ENCODE results near the gene PIP5KL1. TPM values are rescaled to one million over a fixed set of nuclear protein-coding genes. Genes with fewer than 3 reads are reported as not detected.

The PIP5KL1 gene
- total RNA-seq, 1 experiment from 2014 or later: 3.9 TPM

DNA sequence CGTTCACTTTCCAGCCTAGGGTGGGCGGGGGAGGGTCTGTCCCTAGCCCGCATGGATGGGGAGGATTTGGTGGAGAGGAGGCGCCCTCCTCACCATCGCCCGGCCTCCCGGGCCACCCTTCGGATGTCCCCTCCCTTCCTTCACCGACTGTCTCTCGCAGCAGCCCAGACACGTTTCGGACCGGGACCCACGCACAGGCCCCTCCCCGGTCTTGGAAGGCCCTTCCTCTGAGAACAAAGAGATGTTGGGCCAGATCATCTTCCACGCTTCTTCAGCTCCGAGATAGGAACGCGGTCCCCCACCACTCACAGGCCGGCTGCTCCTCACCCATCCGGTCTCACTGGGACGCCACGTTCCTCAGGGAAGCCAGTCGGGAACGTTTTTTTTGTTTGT, 7.7 kb upstream of the PIP5KL1 start:
- no TSS peak for BruUV-seq (replicated peaks)
- intact Hi-C loops (cut with micrococcal nuclease; ENCODE audit: unreplicated experiment): no loop called here
- Histone ChIP-seq H3K27ac (ENCODE audit: low read depth, low read length, poor library complexity, severe bottlenecking) (peak overlapping the region; percentile 53), H3K9me3 (ENCODE audit: low read depth, low read length, poor library complexity, severe bottlenecking) (no peaks in the 10 kb centered on the region), H3K4me3 (ENCODE audit: low read depth, low read length, poor library complexity, severe bottlenecking) (peak overlapping the region; percentile 87), H3K36me3 (ENCODE audit: insufficient read depth, low read length, poor library complexity, severe bottlenecking) (peaks cover 22% of the 10 kb centered on the region), H3K4me1 (ENCODE audit: insufficient read depth, low read length, poor library complexity, severe bottlenecking) (peaks cover 13% of the 10 kb centered on the region), H3K27me3 (replicated peaks; ENCODE audit: insufficient read depth, low read depth, low read length, poor library complexity) (no peaks in the 10 kb centered on the region)
- TF ChIP-seq, protein P1, sequence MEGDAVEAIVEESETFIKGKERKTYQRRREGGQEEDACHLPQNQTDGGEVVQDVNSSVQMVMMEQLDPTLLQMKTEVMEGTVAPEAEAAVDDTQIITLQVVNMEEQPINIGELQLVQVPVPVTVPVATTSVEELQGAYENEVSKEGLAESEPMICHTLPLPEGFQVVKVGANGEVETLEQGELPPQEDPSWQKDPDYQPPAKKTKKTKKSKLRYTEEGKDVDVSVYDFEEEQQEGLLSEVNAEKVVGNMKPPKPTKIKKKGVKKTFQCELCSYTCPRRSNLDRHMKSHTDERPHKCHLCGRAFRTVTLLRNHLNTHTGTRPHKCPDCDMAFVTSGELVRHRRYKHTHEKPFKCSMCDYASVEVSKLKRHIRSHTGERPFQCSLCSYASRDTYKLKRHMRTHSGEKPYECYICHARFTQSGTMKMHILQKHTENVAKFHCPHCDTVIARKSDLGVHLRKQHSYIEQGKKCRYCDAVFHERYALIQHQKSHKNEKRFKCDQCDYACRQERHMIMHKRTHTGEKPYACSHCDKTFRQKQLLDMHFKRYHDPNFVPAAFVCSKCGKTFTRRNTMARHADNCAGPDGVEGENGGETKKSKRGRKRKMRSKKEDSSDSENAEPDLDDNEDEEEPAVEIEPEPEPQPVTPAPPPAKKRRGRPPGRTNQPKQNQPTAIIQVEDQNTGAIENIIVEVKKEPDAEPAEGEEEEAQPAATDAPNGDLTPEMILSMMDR (conservative IDR thresholded peaks at IDR 0.05; ENCODE audit: low read depth, low read length): no peak
- TF ChIP-seq EZH2 (IDR thresholded peaks at IDR 0.05; ENCODE audit: borderline replicate concordance, low read depth, low read length, poor library complexity, severe bottlenecking): no peak
- ChIA-PET POLR2A (ENCODE audit: low non-redundant PET) (no interaction called here), CTCF (no interaction called here)
- no peak for DNase-seq (ENCODE audit: low spot score)

DNA sequence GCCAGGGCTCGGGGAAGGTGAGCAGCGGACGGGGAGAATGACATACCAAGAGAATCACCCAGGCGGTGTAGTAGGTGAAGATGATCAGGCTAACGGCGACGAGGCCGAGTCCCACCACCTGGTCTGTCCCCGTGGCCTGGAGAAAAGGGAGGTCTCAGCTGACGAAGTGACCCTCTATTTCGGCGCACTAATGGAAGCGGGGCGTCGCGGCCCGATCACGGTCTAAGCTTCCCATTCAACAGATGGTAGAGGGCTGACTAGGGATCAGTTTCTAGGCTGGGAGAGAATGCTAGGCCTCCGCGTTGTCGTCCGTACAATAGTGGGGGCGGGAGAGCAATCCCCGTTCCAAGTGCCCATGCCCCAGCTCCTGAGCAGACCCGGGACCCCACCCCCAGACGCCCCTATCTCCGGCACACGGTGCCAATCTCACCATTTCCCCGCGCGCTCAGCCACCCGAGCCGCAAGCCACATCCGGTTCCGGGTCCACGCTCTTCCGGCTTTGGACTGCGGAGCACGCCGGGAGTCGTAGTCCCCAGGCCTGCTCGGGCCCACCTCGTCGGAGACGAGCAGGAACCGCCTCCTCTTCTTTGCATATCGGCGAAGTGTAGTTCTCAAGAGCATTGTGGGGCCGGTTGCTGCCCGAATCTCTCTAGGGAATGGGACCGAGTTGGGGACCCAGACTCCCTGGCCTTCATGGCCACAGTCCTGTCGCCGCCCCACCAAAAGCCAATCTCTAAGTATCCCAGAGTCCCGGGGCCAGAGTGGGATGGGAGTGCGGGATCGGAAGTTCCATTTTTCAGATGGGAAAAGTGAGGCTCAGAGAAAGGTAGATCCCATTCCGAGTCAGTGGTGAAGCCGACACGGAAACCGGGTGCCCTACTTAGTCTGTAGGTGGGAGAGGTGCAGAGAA, 7.1 kb upstream of the PIP5KL1 start, which contains the start of gene DPM2:
Gene DPM2, minus strand, starts transcription at position 467 of the 910 bp plus-strand sequence. Its CDS starts 34 bp downstream, at position 433.
- no peaks in the 10 kb centered on the region for H3K9me3 ChIP-seq (ENCODE audit: low read depth, low read length, poor library complexity, severe bottlenecking)
- POLR2A ChIA-PET (ENCODE audit: low non-redundant PET): no interaction called here
- peak; percentile 95 for DNase-seq (ENCODE audit: low spot score)
- H3K36me3 ChIP-seq (ENCODE audit: insufficient read depth, low read length, poor library complexity, severe bottlenecking): peaks cover 17% of the 10 kb centered on the region
- no peaks in the 10 kb centered on the region for H3K27me3 ChIP-seq (replicated peaks; ENCODE audit: insufficient read depth, low read depth, low read length, poor library complexity)
- H3K4me1 ChIP-seq (ENCODE audit: insufficient read depth, low read length, poor library complexity, severe bottlenecking): peaks cover 13% of the 10 kb centered on the region
- H3K27ac ChIP-seq (ENCODE audit: low read depth, low read length, poor library complexity, severe bottlenecking): peak within 1 kb of the TSS; percentile 53
- intact Hi-C loops (cut with micrococcal nuclease; ENCODE audit: unreplicated experiment): no loop called here
- peak within 1 kb of the TSS; percentile 87 for H3K4me3 ChIP-seq (ENCODE audit: low read depth, low read length, poor library complexity, severe bottlenecking)
- CTCF ChIA-PET: no interaction called here
- TF ChIP-seq, protein P1 (conservative IDR thresholded peaks at IDR 0.05; ENCODE audit: low read depth, low read length): no peak
- no peak for TF ChIP-seq EZH2 (IDR thresholded peaks at IDR 0.05; ENCODE audit: borderline replicate concordance, low read depth, low read length, poor library complexity, severe bottlenecking)
- TSS peak; percentile 74 for BruUV-seq (replicated peaks)

DNA sequence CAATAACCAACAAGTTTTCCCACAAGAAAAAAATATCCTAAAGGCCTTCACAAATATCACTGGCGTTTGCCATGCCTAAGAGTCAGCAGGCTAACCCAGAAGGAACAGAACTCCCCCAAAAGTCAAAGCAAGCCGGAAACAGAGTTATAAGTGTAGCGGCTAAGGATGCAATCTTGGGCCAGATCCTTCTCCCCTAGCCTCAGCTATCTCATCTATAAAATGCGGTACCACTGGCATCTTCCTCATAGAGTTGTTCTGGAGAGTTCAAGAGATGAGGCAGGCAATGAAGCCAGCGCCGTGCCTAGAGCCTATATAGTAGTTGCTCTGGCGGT, 6.4 kb upstream of the PIP5KL1 start:
- BruUV-seq (replicated peaks): no TSS peak
- H3K36me3 ChIP-seq (ENCODE audit: insufficient read depth, low read length, poor library complexity, severe bottlenecking): peaks cover 11% of the 10 kb centered on the region
- peak overlapping the region; percentile 53 for H3K27ac ChIP-seq (ENCODE audit: low read depth, low read length, poor library complexity, severe bottlenecking)
- intact Hi-C loops (cut with micrococcal nuclease; ENCODE audit: unreplicated experiment): no loop called here
- no peak for DNase-seq (ENCODE audit: low spot score)
- peak overlapping the region; percentile 87 for H3K4me3 ChIP-seq (ENCODE audit: low read depth, low read length, poor library complexity, severe bottlenecking)
- no peak for TF ChIP-seq EZH2 (IDR thresholded peaks at IDR 0.05; ENCODE audit: borderline replicate concordance, low read depth, low read length, poor library complexity, severe bottlenecking)
- TF ChIP-seq, protein P1 (conservative IDR thresholded peaks at IDR 0.05; ENCODE audit: low read depth, low read length): no peak
- no peaks in the 10 kb centered on the region for H3K9me3 ChIP-seq (ENCODE audit: low read depth, low read length, poor library complexity, severe bottlenecking)
- peaks cover 13% of the 10 kb centered on the region for H3K4me1 ChIP-seq (ENCODE audit: insufficient read depth, low read length, poor library complexity, severe bottlenecking)
- POLR2A ChIA-PET (ENCODE audit: low non-redundant PET): no interaction called here
- no peaks in the 10 kb centered on the region for H3K27me3 ChIP-seq (replicated peaks; ENCODE audit: insufficient read depth, low read depth, low read length, poor library complexity)
- CTCF ChIA-PET: no interaction called here

All from A673 (cell line).